ENCODE data around the gene MUC4.
"Not testable (repeated sequence)": the region's sequence is repeated elsewhere in the genome, so short reads cannot be mapped to it uniquely, and the experiment has no call there.

Gene MUC4

DNA sequence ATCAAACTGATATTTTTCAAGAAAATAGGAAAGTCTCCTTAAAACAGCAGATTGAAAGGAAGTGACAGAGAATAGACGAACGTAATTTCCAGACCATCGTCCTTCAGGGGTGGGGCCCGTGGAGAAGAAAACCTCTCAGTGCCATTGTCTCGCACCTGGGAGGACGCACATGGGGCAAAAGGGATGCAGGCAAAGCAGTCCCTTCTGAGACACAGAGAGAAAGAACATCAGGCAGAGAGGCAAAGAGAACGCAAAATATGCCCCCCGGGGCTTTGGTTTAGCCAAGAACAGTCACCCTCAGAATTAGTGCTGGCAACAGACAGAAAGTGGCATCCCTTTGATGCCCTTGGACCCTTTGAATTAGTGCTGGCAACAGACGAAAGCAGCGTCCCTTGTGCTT lies 53.9 kb downstream of the MUC4 start:
- DNase-seq, result no peak

DNA sequence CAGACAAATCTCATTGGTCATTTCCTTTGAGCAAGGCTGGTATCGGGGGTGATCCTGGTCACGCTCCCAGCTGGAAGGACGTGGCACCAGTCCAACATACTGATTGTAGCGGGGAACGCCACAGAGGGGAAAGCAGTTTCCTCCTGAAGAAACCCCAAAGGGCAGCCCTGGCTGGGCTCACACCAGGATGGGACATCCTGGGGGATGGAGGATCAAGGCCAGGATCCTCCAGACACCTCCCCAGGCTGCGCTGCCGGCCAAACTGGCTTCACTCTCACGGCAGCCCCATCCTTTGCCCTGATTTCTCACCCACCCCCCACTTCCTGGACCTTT lies 54.3 kb downstream of the MUC4 start:
- no peak for DNase-seq

GRCh38 chr3:195755791-195756676 lies 55.7 kb downstream of the MUC4 start:
- DNase-seq, result no peak

DNA sequence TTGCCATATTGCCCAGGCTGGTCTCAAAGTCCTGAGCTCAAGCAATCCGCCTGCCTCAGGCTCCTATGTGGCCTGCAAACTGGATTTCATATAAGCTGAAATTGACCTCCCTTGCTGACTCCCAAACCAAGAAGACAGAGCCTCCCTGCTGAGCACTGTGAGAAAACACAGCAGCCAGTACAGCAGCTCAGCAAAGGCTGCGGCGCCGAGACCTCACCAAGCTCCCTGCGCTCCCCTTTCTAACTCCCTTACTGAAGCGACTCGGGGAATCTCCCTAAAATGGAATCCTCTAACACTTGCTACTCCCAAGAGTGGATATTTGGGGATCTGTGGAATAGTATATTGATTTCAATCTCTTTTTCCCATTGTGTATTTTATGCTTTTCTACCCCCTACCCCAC lies 56.3 kb downstream of the MUC4 start:
- no peak for DNase-seq

DNA sequence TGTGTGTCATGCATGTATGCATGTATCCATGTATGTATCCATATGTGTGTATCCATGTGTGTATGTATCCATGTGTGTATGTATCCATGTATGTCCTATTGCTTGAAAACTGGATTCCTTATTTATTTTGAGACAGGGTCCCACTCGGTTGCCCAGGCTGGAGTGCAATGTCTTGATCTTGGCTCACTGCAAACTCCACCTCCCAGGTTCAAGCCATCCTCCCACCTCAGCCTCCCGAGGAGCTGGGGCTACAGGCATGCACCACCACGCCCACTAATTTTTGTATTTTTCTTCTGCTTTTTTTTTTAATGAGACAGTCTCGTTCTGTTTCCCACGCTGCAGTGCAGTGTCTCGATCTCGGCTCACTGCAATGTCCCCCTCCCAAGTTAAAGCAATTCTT lies 56.8 kb downstream of the MUC4 start:
- no peak for DNase-seq

DNA sequence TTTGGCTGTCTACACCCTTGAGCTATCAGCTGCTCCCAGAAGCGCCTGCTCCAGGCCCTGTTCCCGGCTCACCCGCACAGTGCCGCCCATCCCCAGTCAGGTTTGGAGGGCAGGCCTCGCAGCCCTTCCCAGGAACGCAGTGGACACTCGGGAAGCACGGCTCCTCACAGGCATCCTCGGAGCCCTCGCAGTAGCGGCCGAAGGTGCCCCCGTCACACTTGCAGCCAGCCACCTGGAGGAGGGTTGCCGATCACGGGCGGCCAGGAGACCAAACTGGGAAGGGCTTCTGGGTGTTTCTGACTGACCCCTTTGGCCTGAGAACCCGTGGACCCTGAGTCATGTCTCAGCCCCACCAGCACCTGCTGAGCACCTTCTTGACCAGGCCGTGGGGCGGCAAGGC lies 57.6 kb downstream of the MUC4 start:
- DNase-seq, result no peak

DNA sequence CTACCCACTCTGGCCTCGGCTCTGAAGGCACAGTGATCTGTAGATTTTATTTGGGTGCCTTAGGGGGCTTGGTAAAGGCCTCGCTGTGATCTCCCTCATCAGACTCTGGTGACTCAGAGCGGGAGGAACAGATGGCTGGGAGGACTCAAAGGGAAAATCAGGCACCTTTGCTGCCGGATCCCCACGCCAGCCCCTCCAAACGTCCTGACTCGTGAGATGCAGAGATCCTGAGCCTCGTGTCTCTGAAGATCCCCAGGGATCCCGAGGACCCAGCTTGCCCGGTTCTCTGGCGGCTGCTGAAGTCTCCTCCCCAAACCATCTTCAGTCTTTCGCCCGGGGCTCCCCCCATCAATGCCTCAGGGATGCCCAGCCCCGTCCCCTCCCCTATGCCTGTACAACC lies 58.1 kb downstream of the MUC4 start:
- no peak for DNase-seq

GRCh38 chr3:195752546-195753331 lies 59.0 kb downstream of the MUC4 start:
- no peak for DNase-seq

- DNase-seq, result no peak
Measured at GRCh38 chr3:195752066-195752465, 59.7 kb downstream of the MUC4 start.

DNA sequence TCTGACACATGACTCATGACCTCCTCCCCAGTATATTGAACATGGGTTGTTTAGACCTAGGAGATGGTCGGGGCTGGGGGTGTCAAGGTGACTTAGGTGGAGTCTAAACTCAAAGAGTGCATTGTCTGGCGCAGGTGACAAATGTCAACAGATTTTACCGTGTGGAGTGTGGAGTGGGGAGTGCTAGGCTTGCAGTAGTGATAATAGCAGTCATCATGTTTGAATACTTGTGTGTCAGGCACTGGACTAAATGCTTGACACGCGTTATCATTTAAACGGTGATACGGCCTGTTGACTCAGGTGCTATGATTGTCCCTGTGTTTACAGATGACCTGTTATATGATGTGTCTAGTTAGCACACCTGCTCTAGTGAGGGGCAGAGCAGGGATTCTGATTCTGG lies 60.2 kb downstream of the MUC4 start:
- no peak for DNase-seq

- DNase-seq, result no peak
Measured at GRCh38 chr3:195750797-195751520, 60.8 kb downstream of the MUC4 start.

DNA sequence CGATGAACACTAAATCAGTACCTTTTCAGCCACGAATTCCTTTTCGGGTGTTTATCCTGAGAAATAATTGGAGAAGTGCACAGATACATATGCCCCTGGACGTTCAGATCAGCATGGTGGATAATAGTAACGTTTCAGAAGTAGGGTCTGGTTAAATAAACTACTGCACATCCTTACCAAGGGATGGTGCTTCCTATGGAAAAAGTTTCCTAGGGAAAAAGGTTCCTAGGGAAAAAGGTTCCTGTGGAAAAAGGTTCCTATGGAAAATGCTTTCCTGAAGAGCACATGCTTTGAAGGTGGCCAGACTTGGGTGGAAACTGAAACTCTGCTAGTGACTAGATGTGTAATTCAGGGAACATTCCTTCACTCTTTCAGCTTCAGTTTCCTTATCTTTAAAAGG lies 62.6 kb downstream of the MUC4 start:
- DNase-seq, result not testable (repeated sequence)

GRCh38 chr3:195748661-195749060 lies 63.1 kb downstream of the MUC4 start:
- DNase-seq, result no peak

GRCh38 chr3:195746751-195747150 lies 65.0 kb downstream of the MUC4 start:
- DNase-seq, result no peak

DNA sequence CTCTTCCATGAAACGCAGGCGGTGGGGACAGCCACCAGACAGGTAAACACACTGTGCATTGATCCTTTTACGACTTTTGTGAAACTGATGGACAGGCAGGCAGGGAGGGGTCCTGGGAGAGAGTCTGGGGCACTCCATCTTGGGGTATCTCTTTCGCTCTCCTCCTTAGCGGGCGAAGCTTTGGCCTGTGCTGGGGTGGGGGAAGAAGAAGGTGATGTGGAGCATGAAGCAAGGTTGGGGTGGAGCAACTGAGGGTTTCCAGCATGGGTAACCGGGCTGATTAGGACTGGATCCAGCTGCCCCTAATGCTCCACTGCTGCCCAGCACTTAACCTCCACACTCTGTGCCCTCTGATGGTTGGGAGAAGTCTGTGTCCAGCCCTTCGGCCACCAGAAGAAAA lies 65.4 kb downstream of the MUC4 start:
- no peak for DNase-seq

GRCh38 chr3:195744437-195744836 lies 67.3 kb downstream of the MUC4 start:
- no peak for DNase-seq

DNA sequence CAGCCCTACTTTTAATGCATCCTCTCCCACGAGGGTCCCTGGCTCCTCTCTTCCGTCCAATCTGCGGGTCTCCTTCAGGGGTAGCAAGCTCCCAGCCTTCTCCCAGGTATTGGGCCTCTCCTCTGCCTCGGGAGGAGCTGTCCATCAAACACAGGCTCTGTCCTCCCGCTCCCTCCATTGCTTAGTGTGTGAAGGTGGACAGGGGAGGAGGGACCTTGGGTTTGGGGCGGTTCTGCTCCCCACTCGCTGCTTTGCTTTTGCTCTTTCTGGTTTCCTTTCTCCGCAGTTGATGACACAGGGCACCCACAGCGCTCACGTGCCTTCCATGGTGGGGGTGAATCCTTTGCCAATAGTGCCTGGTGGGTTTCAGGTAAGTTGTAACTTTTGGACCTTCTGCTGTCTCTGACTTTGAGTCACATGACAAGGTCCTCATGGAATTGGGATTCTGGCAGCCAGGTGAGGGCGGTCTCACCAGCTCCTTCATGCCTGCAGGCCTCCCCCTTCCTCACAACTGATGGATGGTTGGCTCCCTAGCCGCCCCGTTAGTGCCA lies 72.1 kb downstream of the MUC4 start:
- DNase-seq, result no peak

GRCh38 chr3:195738274-195739044 lies 73.3 kb downstream of the MUC4 start:
- DNase-seq, result no peak

GRCh38 chr3:195737782-195738181 lies 73.9 kb downstream of the MUC4 start:
- not testable (repeated sequence) for DNase-seq

DNA sequence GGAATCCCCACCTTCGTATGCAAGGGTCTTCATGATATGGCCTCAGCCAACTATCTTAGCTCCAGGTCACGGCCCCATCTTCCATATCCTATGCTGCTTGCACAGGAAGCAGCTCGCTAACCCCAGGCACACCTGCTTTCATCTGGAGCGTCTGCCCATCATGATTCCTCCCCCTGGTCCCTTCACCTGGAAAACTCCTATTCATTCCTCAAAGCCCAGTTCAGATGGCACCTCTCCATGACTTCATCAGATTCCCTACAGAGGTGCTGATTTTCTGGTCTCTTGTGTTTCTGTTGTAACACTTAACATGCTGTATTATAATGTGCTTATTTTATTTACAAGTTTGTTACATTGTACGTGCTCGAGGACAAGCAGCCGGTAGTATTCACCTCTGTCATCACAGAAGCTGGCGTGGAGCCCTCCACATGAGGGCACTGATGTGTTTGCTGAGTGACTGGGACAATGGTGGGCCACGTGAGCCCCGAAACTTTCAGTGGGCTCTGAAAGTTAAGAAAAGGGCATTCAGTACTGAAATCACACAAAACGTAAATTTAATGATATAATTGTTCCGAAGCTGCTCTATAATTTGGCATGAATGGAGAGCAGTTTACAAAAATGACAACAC lies 74.8 kb downstream of the MUC4 start:
- no peak for DNase-seq

DNA sequence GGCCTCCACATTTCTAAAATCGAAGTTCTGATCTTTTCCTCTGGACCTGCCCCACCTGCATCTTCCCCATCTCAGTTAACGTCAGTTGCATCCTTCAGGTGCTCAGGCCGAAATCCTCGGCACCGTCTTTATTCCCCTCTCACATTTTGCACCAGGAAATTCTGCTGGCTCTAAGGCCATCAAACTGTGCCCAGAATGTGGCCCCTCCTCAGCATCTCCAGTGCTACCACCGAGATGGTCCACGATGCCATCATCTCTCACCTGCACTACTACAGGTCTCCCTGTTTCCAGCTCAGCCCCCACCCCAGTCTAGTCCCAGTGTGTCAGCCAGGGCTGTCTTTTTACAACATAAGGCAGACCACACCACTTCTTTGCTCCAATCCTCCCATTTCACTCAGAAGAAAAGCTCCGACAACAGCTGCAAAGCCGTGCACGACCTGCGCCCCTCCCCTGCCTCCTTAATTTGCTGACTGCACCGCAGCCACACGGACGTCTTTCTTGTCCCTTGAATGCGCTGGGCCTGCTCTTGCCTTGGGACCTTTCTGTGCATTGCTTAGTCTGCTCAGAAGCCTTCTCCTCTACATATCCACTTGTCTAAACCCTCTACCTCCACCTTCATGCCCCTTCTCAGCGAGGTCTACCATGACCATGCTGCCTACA lies 76.6 kb downstream of the MUC4 start:
- no peak for DNase-seq

DNA sequence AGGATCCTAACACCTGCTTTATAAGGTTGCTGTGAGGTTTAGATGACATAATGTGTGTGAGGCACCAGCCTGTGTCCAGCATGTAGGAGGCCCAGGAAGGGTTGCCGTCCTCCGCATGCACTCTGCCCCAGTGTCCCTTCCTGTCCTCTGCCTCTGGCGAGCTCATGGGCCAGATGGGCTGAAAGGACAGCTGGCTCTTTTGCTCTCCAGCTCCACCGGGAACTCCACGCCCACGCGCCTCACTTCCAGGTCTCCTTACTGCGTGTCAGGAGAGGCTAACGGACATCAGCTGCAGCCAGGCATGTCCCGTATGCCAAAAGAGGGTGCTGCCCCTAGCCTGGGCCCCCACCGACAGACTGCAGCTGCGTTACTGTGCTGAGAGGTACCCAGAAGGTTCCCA lies 78.8 kb downstream of the MUC4 start:
- no peak for DNase-seq
